Measurements from ENCODE around the gene ADAM19. TPM values are rescaled to one million over a fixed set of nuclear protein-coding genes. Genes with fewer than 3 reads are reported as not detected.

Gene ADAM19
- total RNA-seq, 6 experiments from 2014 or later: 1.8 to 9.4 (median 4.5) TPM

DNA sequence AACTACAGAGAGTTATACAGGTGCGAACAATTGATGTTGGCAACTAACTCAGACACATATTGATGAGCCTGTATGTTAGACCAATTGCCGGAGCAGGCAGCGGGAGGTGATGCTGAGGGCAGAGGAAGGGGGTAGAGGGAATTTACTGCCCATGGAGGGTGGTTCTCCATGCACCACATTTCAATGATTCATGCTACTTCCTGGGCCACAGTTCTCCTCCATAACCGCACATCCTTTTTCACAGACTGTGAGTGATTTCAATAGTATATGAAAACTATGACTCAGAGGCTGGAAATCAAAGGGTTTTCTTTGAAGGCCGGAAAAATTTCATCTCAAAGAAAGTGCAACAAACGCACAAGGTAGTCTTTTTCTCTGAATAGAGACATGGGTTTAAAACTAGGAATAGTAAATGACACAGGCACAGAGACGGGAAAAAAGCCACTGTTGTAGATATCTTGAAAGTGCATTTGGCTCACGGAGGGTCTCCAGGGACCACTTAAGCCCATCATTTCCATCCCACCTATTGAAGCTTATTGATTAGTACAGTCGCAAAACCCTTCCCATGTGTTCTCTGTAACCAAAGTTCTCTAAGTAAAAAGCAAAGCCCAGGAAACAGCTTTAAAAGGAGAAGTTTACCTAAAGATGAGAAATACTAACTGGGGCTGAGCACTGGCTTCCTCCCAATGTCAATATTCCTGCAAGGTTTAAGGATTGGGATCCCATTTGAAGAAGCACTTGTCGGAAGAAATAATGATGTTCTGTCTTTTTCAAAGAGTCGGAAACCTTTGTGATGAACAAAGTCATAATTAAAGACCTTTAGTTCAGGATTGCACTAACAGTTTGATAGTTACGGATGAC is 28.0 kb upstream of the ADAM19 start:
- Histone ChIP-seq H3K36me3 (no peaks in the 10 kb centered on the region), H3K27me3 (no peaks in the 10 kb centered on the region), H3K9me3 (no peaks in the 10 kb centered on the region), H3K4me1 (no peaks in the 10 kb centered on the region), H3K4me3 (no peak overlapping the region), H3K27ac (no peak overlapping the region)
- intact Hi-C loops (cut with DNase I): no loop called here
- no peak for DNase-seq
- TF ChIP-seq CTCF (IDR thresholded peaks at IDR 0.05): no peak
- TF ChIP-seq POLR2A (IDR thresholded peaks at IDR 0.05): no peak
- 71% methylated on average over 12 of the region's 12 CpGs for WGBS (ENCODE audit: insufficient coverage, low coverage, low lambda C conversion rate, missing lambda C conversion rate)
- ATAC-seq: peak in 1 of 4 donors; percentile 48

DNA sequence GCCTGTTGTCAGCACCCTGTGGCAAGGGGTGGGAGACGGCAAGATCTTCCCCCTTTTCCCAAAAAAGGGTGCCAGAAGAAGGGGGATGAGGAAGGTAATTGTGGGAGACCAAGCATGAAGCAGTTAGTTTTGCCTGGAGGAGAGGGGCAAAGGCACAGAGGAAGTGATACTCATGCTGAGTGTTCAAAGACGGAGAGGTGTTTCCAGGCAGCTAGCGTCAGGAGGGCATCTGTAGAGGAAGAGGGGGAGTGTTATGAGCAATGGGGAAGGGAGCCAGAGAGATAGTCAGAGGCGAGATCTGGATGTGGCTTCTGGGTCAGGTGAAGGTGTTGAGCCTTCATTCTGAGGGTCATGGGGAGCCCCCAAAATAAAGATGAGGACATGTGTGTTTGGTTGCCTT is 26.9 kb upstream of the ADAM19 start:
- TF ChIP-seq POLR2A (IDR thresholded peaks at IDR 0.05): no peak
- TF ChIP-seq CTCF (IDR thresholded peaks at IDR 0.05): no peak
- intact Hi-C loops (cut with DNase I): no loop called here
- DNase-seq: no peak
- ATAC-seq: no peak
- Histone ChIP-seq H3K9me3 (no peaks in the 10 kb centered on the region), H3K27me3 (no peaks in the 10 kb centered on the region), H3K4me1 (no peaks in the 10 kb centered on the region), H3K4me3 (no peak overlapping the region), H3K27ac (no peak overlapping the region), H3K36me3 (no peaks in the 10 kb centered on the region)
- WGBS (ENCODE audit: insufficient coverage, low coverage, low lambda C conversion rate, missing lambda C conversion rate): 61% methylated on average over 3 of the region's 4 CpGs

GRCh38 chr5:157600252-157600651 is 24.7 kb upstream of the ADAM19 start:
- H3K9me3 ChIP-seq: no peaks in the 10 kb centered on the region
- no peaks in the 10 kb centered on the region for H3K4me1 ChIP-seq
- H3K4me3 ChIP-seq: no peak overlapping the region
- intact Hi-C loops (cut with DNase I): no loop called here
- no peak overlapping the region for H3K27ac ChIP-seq
- DNase-seq (no peak), ATAC-seq (no peak)
- no peaks in the 10 kb centered on the region for H3K27me3 ChIP-seq
- H3K36me3 ChIP-seq: no peaks in the 10 kb centered on the region
- no peak for TF ChIP-seq POLR2A (IDR thresholded peaks at IDR 0.05)
- no peak for TF ChIP-seq CTCF (IDR thresholded peaks at IDR 0.05)
- WGBS (ENCODE audit: insufficient coverage, low coverage, low lambda C conversion rate, missing lambda C conversion rate): no CpG with 5 or more reads among the region's 1 CpG

DNA sequence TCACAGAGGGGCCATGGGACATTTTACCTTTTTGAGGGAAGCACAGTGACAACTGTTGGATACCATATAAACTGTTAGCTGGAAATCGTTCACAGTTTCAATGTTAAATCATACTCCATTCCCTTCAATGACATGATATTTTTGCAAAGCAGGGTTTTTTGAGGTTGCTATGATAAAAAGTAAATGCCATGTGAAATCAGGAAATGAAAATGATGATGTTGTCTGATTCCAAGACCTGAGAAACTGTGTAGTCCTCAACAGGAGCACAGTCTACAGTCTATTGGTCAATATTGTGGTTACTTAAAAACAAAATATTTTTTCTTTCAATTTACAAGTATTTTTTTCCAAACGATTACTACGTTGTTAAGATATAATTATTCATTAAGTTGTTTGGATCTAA is 24.0 kb upstream of the ADAM19 start:
- 70% methylated on average over 3 of the region's 3 CpGs for WGBS (ENCODE audit: insufficient coverage, low coverage, low lambda C conversion rate, missing lambda C conversion rate)
- Histone ChIP-seq H3K27me3 (no peaks in the 10 kb centered on the region), H3K9me3 (no peaks in the 10 kb centered on the region), H3K4me1 (no peaks in the 10 kb centered on the region), H3K4me3 (no peak overlapping the region), H3K27ac (no peak overlapping the region), H3K36me3 (no peaks in the 10 kb centered on the region)
- no peak for DNase-seq
- intact Hi-C loops (cut with DNase I): no loop called here
- TF ChIP-seq CTCF (IDR thresholded peaks at IDR 0.05) (no peak), POLR2A (IDR thresholded peaks at IDR 0.05) (no peak)
- no peak for ATAC-seq
